ENCODE measurements around the gene DUSP16.

Gene DUSP16

DNA sequence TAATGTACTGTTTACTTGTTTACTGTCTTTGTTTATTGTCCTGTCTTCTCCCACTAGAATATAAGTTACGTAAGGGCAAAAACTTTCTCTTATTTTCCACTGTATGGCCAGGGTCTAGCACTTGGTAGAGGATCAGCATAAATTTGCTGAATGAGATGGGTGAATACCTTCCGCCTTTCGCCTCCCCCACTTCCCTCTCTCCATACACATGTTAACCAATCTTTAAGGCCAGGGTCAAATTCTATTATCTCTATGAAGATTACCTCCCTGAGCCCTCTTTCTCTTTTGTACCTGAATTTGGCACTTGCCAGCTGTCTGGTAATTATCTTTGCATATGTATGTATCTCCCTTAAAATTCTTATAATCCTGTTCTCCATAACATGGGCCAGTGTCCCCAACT, 4.9 kb downstream of the DUSP16 start:
- Histone ChIP-seq H3K27ac (no peak overlapping the region), H3K27me3 (peaks cover 0 to 36% (median 28%) of the 10 kb centered on the region in 11 experiments; a peak in 20 of 22 replicates), H3K36me3 (peaks cover 0 to 6% (median 0%) of the 10 kb centered on the region in 11 experiments; a peak in 2 of 22 replicates), H3K4me1 (peaks cover 7 to 21% (median 15%) of the 10 kb centered on the region in 10 experiments; a peak in 19 of 20 replicates), H3K4me2 (no peak overlapping the region), H3K9me3 (replicated peaks in 1 of 11) (no peaks in the 10 kb centered on the region), H3K4me3 (no peak overlapping the region), H3K9ac (no peak overlapping the region), H4K20me1 (peaks cover 0 to 8% (median 0%) of the 10 kb centered on the region in 11 experiments; a peak in 4 of 22 replicates)
- no peak for TF ChIP-seq Cebpa-rat (IDR thresholded peaks at IDR 0.05)

DNA sequence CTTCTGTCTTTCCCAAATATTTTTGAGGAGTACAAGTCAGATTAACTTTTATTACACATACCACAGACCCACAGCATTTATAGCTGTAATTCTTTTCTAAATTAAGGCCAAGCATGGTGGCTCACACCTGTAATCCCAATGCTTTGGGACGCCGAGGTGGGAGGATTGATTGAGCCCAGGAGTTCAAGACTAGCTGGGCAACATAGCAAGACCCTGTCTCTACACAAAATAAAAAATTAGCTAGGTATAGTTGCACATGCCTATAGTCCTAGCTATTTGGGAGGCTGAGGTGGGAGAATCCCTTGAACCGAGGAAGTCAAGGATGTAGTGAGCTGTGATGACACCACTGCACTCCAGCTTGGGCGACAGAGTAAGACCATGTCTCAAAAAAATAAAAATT, 7.0 kb downstream of the DUSP16 start:
- Histone ChIP-seq H4K20me1 (peaks cover 0 to 8% (median 0%) of the 10 kb centered on the region in 11 experiments; a peak in 4 of 22 replicates), H3K4me2 (no peak overlapping the region), H3K4me1 (peaks cover 3 to 13% (median 11%) of the 10 kb centered on the region in 10 experiments; a peak in 18 of 20 replicates), H3K9ac (no peak overlapping the region), H3K4me3 (no peak overlapping the region), H3K27me3 (peaks cover 0 to 23% (median 14%) of the 10 kb centered on the region in 11 experiments; a peak in 20 of 22 replicates), H3K36me3 (peaks cover 0 to 6% (median 0%) of the 10 kb centered on the region in 11 experiments; a peak in 2 of 22 replicates), H3K27ac (no peak overlapping the region), H3K9me3 (replicated peaks in 1 of 11) (no peaks in the 10 kb centered on the region)
- TF ChIP-seq Cebpa-rat (IDR thresholded peaks at IDR 0.05), result no peak

DNA sequence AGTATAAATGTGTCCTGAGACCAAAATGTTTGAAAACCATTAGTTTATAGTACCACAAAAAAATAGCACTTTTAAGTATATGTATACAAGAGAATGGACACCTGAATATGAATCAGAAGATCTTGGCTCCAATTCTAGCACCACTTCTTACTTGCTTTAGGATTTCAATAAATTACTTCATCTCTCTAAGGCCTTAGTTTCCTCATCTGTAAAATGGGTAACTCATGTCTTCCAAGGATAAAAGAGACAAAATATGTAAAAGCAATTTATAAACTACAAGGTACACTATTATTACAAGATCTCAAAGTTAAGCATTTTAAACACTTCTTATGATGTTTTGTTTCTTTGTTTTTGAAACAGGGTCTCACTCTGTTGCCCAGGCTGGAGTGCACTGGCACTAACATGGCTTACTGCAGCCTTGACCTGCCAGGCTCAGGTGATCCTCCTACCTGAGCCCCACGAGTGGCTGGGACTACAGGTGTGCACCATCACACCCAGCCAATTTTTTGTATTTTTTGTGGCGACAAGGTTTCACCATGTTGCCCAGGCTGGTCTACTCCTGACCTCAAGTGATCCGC, 9.4 kb downstream of the DUSP16 start:
- no peak for TF ChIP-seq Cebpa-rat (IDR thresholded peaks at IDR 0.05)
- peaks cover 0 to 6% (median 0%) of the 10 kb centered on the region in 11 experiments; a peak in 2 of 22 replicates for H3K36me3 ChIP-seq
- no peak overlapping the region for H3K4me3 ChIP-seq
- no peak overlapping the region for H3K4me2 ChIP-seq
- peaks cover 0 to 2% (median 0%) of the 10 kb centered on the region in 11 experiments; a peak in 3 of 22 replicates for H4K20me1 ChIP-seq
- H3K27me3 ChIP-seq, result no peaks in the 10 kb centered on the region
- no peak overlapping the region for H3K27ac ChIP-seq
- 0 out of 20 replicates have a peak, but pooled peaks cover 0 to 5% (median 0%) of the 10 kb centered on the region in 10 experiments for H3K4me1 ChIP-seq
- H3K9ac ChIP-seq, result no peak overlapping the region
- H3K9me3 ChIP-seq (replicated peaks in 1 of 11), result no peaks in the 10 kb centered on the region

DNA sequence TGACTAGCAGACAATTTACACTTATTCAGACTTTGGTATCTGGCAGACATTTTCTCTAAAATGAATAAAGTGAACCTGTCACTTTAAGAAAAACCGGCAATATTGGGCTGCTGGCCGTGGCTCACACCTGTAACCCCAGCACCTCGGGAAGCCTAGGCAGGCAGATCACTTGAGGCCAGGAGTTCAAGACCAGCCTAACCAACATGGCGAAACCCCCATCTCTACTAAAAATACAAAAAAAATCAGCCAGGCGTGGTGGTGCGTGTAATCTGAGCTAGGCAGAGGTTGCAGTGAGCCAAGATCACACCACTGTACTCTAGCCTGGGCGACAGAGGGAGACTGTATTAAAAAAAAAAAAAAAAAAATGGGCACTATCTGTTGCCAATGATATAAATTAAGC, 11.5 kb downstream of the DUSP16 start:
- H3K36me3 ChIP-seq, result peaks cover 0 to 6% (median 0%) of the 10 kb centered on the region in 11 experiments; a peak in 2 of 22 replicates
- no peak overlapping the region for H3K4me3 ChIP-seq
- no peaks in the 10 kb centered on the region; a peak in 2 of 22 replicates for H4K20me1 ChIP-seq
- no peak overlapping the region for H3K4me2 ChIP-seq
- no peak overlapping the region for H3K9ac ChIP-seq
- H3K4me1 ChIP-seq, result peaks cover 0 to 11% (median 0%) of the 10 kb centered on the region in 10 experiments; a peak in 1 of 20 replicates
- TF ChIP-seq Cebpa-rat (IDR thresholded peaks at IDR 0.05), result no peak
- no peaks in the 10 kb centered on the region for H3K27me3 ChIP-seq
- H3K9me3 ChIP-seq (replicated peaks in 1 of 11), result no peaks in the 10 kb centered on the region
- no peak overlapping the region for H3K27ac ChIP-seq

DNA sequence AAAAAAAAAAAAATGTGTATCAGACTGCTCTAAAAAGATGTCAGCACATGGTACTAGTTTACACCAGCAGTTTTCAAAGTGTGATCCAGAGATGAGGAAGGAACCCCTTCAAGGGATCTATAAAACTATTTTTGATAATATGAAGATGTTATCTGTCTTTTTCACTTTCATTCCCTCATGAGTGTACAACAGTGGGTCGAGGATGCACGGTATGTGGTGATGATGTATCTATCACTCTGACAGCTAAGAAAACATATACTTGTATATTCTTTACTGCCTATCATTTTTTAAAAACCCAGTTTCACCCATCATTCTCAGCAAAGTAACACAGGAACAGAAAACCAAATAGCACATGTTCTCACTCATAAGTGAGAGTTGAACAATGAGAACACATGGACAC, 12.4 kb downstream of the DUSP16 start:
- H3K4me2 ChIP-seq, result no peak overlapping the region
- no peaks in the 10 kb centered on the region; a peak in 2 of 22 replicates for H4K20me1 ChIP-seq
- no peaks in the 10 kb centered on the region for H3K9me3 ChIP-seq (replicated peaks in 1 of 11)
- peaks cover 0 to 11% (median 0%) of the 10 kb centered on the region in 10 experiments; a peak in 1 of 20 replicates for H3K4me1 ChIP-seq
- no peak overlapping the region for H3K9ac ChIP-seq
- H3K36me3 ChIP-seq, result peaks cover 0 to 6% (median 0%) of the 10 kb centered on the region in 11 experiments; a peak in 2 of 22 replicates
- no peaks in the 10 kb centered on the region for H3K27me3 ChIP-seq
- no peak overlapping the region for H3K27ac ChIP-seq
- no peak for TF ChIP-seq Cebpa-rat (IDR thresholded peaks at IDR 0.05)
- H3K4me3 ChIP-seq, result no peak overlapping the region

DNA sequence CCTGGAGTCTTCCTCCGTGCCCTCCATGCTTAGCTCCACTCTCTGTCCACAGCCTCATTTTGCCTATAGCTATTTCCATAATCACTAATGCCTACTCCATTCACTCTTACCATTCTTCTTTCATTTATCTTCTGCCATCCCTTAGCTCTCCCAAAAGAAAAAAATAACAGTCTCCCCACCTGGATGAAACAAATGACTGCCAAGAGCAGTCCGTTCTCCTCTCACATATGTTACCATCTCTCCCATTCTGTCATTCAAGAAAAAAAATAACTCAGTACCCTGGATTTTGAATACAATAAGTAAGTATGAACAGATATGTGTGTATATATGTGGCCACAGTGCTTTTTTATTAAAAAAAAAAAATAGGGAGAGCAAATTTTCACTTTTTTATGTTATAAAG, 13.2 kb downstream of the DUSP16 start:
- Histone ChIP-seq H3K4me2 (no peak overlapping the region), H3K27ac (no peak overlapping the region)
- TF ChIP-seq Cebpa-rat (IDR thresholded peaks at IDR 0.05), result no peak

DNA sequence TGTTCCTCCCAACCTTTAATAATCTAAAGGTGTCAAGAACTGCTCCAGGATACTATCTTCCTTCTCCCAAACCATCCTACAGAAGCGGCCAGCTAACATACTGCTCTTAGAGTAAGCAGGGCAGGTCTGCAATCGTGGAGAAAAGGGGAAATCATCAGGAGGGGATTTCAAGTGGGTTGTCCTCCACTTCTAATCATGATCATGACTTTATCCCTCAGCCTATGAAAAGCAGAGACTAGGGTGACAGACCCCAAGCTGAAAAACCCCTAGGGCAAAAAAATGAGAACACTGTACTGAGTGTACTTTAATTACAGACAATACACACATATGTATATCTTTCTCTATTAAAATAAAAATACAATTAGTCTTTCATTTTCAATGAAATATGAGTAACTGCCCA, 13.9 kb downstream of the DUSP16 start:
- no peak overlapping the region for H3K4me3 ChIP-seq
- H3K9me3 ChIP-seq (replicated peaks in 1 of 11), result no peaks in the 10 kb centered on the region
- no peak overlapping the region for H3K27ac ChIP-seq
- no peaks in the 10 kb centered on the region for H3K27me3 ChIP-seq
- no peak overlapping the region for H3K9ac ChIP-seq
- no peak for TF ChIP-seq Cebpa-rat (IDR thresholded peaks at IDR 0.05)
- H4K20me1 ChIP-seq, result no peaks in the 10 kb centered on the region; a peak in 1 of 22 replicates
- H3K4me1 ChIP-seq, result peaks cover 0 to 11% (median 0%) of the 10 kb centered on the region in 10 experiments; a peak in 1 of 20 replicates
- H3K4me2 ChIP-seq, result no peak overlapping the region
- peaks cover 0 to 6% (median 0%) of the 10 kb centered on the region in 11 experiments; a peak in 2 of 22 replicates for H3K36me3 ChIP-seq

More for the DNA sequence above, 13.2 kb downstream of the DUSP16 start:
- Histone ChIP-seq H3K4me1 (peaks cover 0 to 11% (median 0%) of the 10 kb centered on the region in 10 experiments; a peak in 1 of 20 replicates), H3K9me3 (replicated peaks in 1 of 11) (no peaks in the 10 kb centered on the region), H3K36me3 (peaks cover 0 to 6% (median 0%) of the 10 kb centered on the region in 11 experiments; a peak in 2 of 22 replicates), H4K20me1 (no peaks in the 10 kb centered on the region; a peak in 1 of 22 replicates), H3K27me3 (no peaks in the 10 kb centered on the region), H3K4me3 (no peak overlapping the region), H3K9ac (no peak overlapping the region)

DNA sequence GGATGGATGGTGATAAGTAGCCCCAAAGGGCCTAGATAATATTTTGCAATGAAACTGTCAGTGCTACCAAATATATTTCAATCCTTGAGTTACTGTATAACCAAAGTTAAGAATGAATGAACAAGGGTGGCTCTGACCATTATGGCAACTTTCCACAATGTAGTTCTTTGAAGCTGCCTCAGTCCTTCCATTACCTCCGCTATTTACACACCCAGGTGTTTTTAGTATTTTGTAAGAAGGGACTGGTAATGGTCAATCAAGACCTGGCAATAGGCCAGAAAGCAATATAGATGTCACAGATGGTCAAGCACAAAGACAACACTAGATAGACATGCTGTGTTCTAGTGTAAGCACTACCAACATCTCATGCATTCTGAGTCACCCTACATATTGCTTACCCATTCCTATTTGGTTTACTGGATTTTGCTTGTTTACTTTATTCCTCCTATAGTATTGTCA, 16.3 kb downstream of the DUSP16 start:
- Histone ChIP-seq H3K9ac (no peak overlapping the region), H3K36me3 (0 out of 22 replicates have a peak, but pooled peaks cover 0 to 3% (median 0%) of the 10 kb centered on the region in 11 experiments), H3K9me3 (replicated peaks in 1 of 11) (peaks cover 0 to 8% (median 4%) of the 10 kb centered on the region in 11 experiments; a peak in 12 of 22 replicates), H3K4me2 (no peak overlapping the region), H3K4me1 (peaks cover 0 to 13% (median 3%) of the 10 kb centered on the region in 10 experiments; a peak in 16 of 20 replicates), H3K27me3 (no peaks in the 10 kb centered on the region), H4K20me1 (no peaks in the 10 kb centered on the region), H3K4me3 (no peak overlapping the region), H3K27ac (no peak overlapping the region)
- TF ChIP-seq Cebpa-rat (IDR thresholded peaks at IDR 0.05), result no peak

DNA sequence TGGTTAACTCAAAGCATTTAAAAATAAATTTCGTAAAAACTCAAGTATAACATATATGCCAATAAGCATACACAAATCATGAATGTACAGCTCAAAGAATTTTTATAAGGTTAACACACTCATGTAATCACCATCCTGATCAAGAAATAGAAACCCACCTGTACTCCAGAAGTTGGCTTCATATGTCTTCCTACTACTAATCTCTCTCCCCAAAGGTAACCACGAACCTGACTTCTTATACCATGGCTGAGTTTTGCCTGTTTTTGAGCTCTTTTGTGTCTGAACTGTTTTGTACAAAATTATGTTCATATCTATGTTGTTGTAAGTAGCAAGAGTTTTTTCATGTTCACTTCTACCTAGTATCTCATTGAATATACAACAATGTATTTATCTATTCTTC, 18.7 kb downstream of the DUSP16 start:
- no peak for TF ChIP-seq Cebpa-rat (IDR thresholded peaks at IDR 0.05)
- H3K9me3 ChIP-seq (replicated peaks in 1 of 11), result peaks cover 0 to 20% (median 5%) of the 10 kb centered on the region in 11 experiments; a peak in 14 of 22 replicates
- peaks cover 10 to 24% (median 17%) of the 10 kb centered on the region in 10 experiments for H3K4me1 ChIP-seq
- no peak overlapping the region for H3K9ac ChIP-seq
- H3K4me2 ChIP-seq, result no peak overlapping the region
- peaks cover 0 to 6% (median 0%) of the 10 kb centered on the region in 11 experiments; a peak in 1 of 22 replicates for H3K36me3 ChIP-seq
- no peaks in the 10 kb centered on the region for H4K20me1 ChIP-seq
- H3K4me3 ChIP-seq, result no peak overlapping the region
- no peaks in the 10 kb centered on the region for H3K27me3 ChIP-seq
- no peak overlapping the region for H3K27ac ChIP-seq
